Ishikawa (cell line): ENCODE results near the gene SEL1L2.

ENCODE experiments used
- CEBPB ChIP-seq: IDR thresholded peaks from 2 replicates; pipeline ENCODE4 v1.6.1; 2012
- EP300 ChIP-seq: IDR thresholded peaks from 2 replicates; pipeline ENCODE4 v1.6.1; 2012; ENCODE audit warnings: borderline replicate concordance
- FOXM1 ChIP-seq: IDR thresholded peaks from 2 replicates; pipeline ENCODE4 v1.6.1; 2012; ENCODE audit warnings: low read depth, borderline replicate concordance
- NFIC ChIP-seq: IDR thresholded peaks from 2 replicates; pipeline ENCODE4 v1.6.1; 2012
- RAD21 ChIP-seq: IDR thresholded peaks from 2 replicates; pipeline ENCODE4 v1.6.1; 2012; ENCODE audit warnings: low read depth
- TAF1 ChIP-seq: IDR thresholded peaks from 2 replicates; pipeline ENCODE4 v1.6.1; 2012; ENCODE audit warnings: low read depth, mild to moderate bottlenecking
- USF1 ChIP-seq: IDR thresholded peaks from 2 replicates; pipeline ENCODE4 v1.6.1; 2012
- YY1 ChIP-seq: IDR thresholded peaks from 2 replicates; pipeline ENCODE4 v1.6.1; 2012; ENCODE audit warnings: low read depth
- ZBTB7A ChIP-seq: IDR thresholded peaks from 2 replicates; pipeline ENCODE4 v1.6.1; 2012; ENCODE audit warnings: low read depth
- TF ChIP-seq, protein P1 (sequence below): IDR thresholded peaks from 2 replicates; pipeline ENCODE4 v1.6.1; 2012; ENCODE audit warnings: low read depth, mild to moderate bottlenecking

- TF ChIP-seq YY1 (no peak), NFIC (no peak), USF1 (no peak), EP300 (no peak), FOXM1 (no peak), TAF1 (no peak), ZBTB7A (no peak), RAD21 (no peak), CEBPB (no peak)
- TF ChIP-seq, protein P1, sequence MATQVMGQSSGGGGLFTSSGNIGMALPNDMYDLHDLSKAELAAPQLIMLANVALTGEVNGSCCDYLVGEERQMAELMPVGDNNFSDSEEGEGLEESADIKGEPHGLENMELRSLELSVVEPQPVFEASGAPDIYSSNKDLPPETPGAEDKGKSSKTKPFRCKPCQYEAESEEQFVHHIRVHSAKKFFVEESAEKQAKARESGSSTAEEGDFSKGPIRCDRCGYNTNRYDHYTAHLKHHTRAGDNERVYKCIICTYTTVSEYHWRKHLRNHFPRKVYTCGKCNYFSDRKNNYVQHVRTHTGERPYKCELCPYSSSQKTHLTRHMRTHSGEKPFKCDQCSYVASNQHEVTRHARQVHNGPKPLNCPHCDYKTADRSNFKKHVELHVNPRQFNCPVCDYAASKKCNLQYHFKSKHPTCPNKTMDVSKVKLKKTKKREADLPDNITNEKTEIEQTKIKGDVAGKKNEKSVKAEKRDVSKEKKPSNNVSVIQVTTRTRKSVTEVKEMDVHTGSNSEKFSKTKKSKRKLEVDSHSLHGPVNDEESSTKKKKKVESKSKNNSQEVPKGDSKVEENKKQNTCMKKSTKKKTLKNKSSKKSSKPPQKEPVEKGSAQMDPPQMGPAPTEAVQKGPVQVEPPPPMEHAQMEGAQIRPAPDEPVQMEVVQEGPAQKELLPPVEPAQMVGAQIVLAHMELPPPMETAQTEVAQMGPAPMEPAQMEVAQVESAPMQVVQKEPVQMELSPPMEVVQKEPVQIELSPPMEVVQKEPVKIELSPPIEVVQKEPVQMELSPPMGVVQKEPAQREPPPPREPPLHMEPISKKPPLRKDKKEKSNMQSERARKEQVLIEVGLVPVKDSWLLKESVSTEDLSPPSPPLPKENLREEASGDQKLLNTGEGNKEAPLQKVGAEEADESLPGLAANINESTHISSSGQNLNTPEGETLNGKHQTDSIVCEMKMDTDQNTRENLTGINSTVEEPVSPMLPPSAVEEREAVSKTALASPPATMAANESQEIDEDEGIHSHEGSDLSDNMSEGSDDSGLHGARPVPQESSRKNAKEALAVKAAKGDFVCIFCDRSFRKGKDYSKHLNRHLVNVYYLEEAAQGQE: no peak
Observed at GRCh38 chr20:13927171-13927570, 63.2 kb downstream of the SEL1L2 start.
